ENCODE data around the gene SUSD2. TPM values are rescaled to one million over a fixed set of nuclear protein-coding genes. Genes with fewer than 3 reads are reported as not detected.

SUSD2 gene
- total RNA-seq, 1 donor = 0.72 TPM

DNA sequence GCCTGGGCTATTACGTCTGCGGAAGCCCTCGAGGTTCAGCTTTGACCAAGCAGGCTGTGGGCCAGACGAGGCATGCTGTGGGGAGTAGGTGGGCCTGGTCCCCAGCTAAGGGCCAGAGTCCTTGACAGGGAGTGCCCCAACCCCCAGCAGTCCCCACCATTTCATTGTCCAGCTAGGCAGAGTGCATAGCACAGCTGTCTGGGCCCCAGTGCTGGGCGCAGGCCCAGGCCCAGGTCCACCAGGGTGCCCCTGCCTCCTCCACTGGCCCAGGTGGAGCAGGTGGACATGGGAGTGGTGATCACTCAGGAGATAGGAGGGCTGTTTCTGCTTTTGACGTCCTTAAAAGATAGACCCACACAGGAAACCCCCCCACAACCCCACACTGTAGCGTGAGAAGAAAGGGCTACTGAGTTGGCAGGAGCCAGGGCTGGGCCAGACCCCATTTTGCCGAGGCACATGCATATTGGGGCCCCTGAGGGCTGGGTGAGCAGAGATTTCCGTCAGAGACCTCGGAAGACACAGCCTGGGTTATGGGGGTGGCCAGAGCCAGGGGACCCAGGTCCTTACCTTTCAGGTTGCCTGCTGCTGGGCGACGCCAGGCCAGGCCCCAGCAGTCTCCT lies 11.7 kb upstream of the SUSD2 start:
- no peaks in the 10 kb centered on the region for H3K9me3 ChIP-seq (ENCODE audit: low read depth, low read length)
- TF ChIP-seq, protein P1, sequence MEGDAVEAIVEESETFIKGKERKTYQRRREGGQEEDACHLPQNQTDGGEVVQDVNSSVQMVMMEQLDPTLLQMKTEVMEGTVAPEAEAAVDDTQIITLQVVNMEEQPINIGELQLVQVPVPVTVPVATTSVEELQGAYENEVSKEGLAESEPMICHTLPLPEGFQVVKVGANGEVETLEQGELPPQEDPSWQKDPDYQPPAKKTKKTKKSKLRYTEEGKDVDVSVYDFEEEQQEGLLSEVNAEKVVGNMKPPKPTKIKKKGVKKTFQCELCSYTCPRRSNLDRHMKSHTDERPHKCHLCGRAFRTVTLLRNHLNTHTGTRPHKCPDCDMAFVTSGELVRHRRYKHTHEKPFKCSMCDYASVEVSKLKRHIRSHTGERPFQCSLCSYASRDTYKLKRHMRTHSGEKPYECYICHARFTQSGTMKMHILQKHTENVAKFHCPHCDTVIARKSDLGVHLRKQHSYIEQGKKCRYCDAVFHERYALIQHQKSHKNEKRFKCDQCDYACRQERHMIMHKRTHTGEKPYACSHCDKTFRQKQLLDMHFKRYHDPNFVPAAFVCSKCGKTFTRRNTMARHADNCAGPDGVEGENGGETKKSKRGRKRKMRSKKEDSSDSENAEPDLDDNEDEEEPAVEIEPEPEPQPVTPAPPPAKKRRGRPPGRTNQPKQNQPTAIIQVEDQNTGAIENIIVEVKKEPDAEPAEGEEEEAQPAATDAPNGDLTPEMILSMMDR (IDR thresholded peaks at IDR 0.05; ENCODE audit: extremely low read depth, low read depth, low read length) = no peak
- H3K4me1 ChIP-seq (ENCODE audit: insufficient read depth, low read length) = peaks cover 2% of the 10 kb centered on the region
- no peaks in the 10 kb centered on the region for H3K27me3 ChIP-seq (ENCODE audit: insufficient read depth, low read length)
- H3K27ac ChIP-seq (ENCODE audit: low read depth, low read length) = no peak overlapping the region
- H3K36me3 ChIP-seq (ENCODE audit: insufficient read depth, low read length) = peaks cover 48% of the 10 kb centered on the region
- no peak overlapping the region for H3K4me3 ChIP-seq (ENCODE audit: insufficient read depth, low read length)
- peaks cover 7% of the 10 kb centered on the region for H4K20me1 ChIP-seq (ENCODE audit: insufficient read depth, low read length)
- no peak overlapping the region for H3K4me2 ChIP-seq (ENCODE audit: insufficient read depth, low read length)
- DNase-seq (ENCODE audit: insufficient read length, low spot score, missing footprints) = no peak
- no peak overlapping the region for H2AFZ ChIP-seq (ENCODE audit: low read length)
- no peaks in the 10 kb centered on the region for H3K79me2 ChIP-seq (ENCODE audit: insufficient read depth, low read length)

DNA sequence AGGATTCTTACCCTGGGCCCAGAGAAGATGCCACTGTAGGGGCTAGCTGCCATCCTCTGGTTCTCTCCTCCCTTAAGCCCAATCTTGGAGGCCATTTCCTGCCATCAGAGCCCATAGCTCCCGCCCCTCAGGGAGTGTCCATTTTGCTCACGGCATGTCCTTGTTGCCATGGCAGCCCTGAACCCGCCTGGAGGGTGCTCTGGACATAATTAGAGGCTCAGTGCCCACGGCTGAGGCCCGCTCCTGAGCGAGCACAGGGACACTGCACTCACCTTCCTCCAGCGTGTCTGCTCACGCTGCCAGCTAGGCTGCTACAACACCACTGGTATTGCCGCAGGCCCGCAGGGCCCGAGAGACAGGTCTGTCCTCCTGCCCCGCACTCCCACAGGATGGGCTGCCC lies 11.1 kb upstream of the SUSD2 start:
- Histone ChIP-seq H2AFZ (ENCODE audit: low read length) (no peak overlapping the region), H3K27me3 (ENCODE audit: insufficient read depth, low read length) (no peaks in the 10 kb centered on the region), H4K20me1 (ENCODE audit: insufficient read depth, low read length) (peaks cover 7% of the 10 kb centered on the region), H3K27ac (ENCODE audit: low read depth, low read length) (no peak overlapping the region), H3K79me2 (ENCODE audit: insufficient read depth, low read length) (no peaks in the 10 kb centered on the region), H3K4me2 (ENCODE audit: insufficient read depth, low read length) (no peak overlapping the region), H3K36me3 (ENCODE audit: insufficient read depth, low read length) (peaks cover 50% of the 10 kb centered on the region), H3K4me1 (ENCODE audit: insufficient read depth, low read length) (peaks cover 2% of the 10 kb centered on the region), H3K4me3 (ENCODE audit: insufficient read depth, low read length) (no peak overlapping the region), H3K9me3 (ENCODE audit: low read depth, low read length) (no peaks in the 10 kb centered on the region)
- TF ChIP-seq, protein P1 (IDR thresholded peaks at IDR 0.05; ENCODE audit: extremely low read depth, low read depth, low read length) = no peak
- no peak for DNase-seq (ENCODE audit: insufficient read length, low spot score, missing footprints)

DNA sequence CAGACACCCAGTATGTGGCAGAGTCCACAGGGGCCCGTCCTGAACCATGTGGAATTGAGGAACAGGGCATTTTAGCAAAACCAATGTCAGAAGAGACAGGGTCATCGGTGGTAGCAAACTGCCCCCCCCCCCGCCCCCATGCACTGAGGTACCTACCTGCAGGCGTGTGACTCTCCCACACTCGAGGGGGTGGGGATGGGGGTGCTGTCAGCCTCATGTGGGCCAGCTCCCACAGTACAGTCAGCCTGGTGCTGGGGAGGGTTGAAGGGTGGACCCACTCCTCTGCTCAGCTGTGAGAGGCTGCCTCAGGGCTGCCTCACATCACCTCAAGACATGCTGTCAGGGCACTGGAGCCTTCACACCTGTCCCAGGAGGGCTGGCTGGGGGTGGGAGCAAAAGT lies 10.7 kb upstream of the SUSD2 start:
- TF ChIP-seq, protein P1 (IDR thresholded peaks at IDR 0.05; ENCODE audit: extremely low read depth, low read depth, low read length) = no peak
- Histone ChIP-seq H3K4me3 (ENCODE audit: insufficient read depth, low read length) (no peak overlapping the region), H3K9me3 (ENCODE audit: low read depth, low read length) (no peaks in the 10 kb centered on the region), H3K36me3 (ENCODE audit: insufficient read depth, low read length) (peaks cover 48% of the 10 kb centered on the region), H3K79me2 (ENCODE audit: insufficient read depth, low read length) (no peaks in the 10 kb centered on the region), H2AFZ (ENCODE audit: low read length) (no peak overlapping the region), H3K27me3 (ENCODE audit: insufficient read depth, low read length) (no peaks in the 10 kb centered on the region), H3K4me1 (ENCODE audit: insufficient read depth, low read length) (peaks cover 2% of the 10 kb centered on the region), H3K27ac (ENCODE audit: low read depth, low read length) (no peak overlapping the region), H4K20me1 (ENCODE audit: insufficient read depth, low read length) (peaks cover 10% of the 10 kb centered on the region), H3K4me2 (ENCODE audit: insufficient read depth, low read length) (no peak overlapping the region)
- no peak for DNase-seq (ENCODE audit: insufficient read length, low spot score, missing footprints)

DNA sequence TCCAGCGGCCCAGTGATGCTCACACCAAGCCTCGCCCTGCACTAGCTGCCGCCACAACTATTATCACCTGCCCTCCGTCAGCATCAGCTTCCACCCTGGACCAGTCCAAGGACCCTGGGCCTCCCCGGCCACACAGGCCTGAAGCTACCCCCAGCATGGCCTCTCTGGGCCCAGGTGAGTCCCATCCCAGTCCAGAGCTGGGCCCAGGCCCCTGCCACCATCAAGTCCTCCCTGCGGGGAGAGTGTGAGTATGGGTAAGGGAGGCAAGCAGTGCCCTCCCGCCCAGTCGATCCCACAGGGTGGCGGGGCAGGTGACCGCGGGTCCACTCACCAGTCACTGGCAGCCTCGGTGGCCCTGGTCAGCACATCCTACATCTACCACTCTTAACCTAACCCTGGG lies 9.5 kb upstream of the SUSD2 start:
- Histone ChIP-seq H3K27me3 (ENCODE audit: insufficient read depth, low read length) (no peaks in the 10 kb centered on the region), H3K36me3 (ENCODE audit: insufficient read depth, low read length) (peaks cover 46% of the 10 kb centered on the region), H3K79me2 (ENCODE audit: insufficient read depth, low read length) (no peaks in the 10 kb centered on the region), H3K27ac (ENCODE audit: low read depth, low read length) (no peak overlapping the region), H2AFZ (ENCODE audit: low read length) (no peak overlapping the region), H3K9me3 (ENCODE audit: low read depth, low read length) (no peaks in the 10 kb centered on the region), H3K4me1 (ENCODE audit: insufficient read depth, low read length) (peaks cover 4% of the 10 kb centered on the region), H3K4me2 (ENCODE audit: insufficient read depth, low read length) (no peak overlapping the region), H4K20me1 (ENCODE audit: insufficient read depth, low read length) (peaks cover 10% of the 10 kb centered on the region), H3K4me3 (ENCODE audit: insufficient read depth, low read length) (no peak overlapping the region)
- DNase-seq (ENCODE audit: insufficient read length, low spot score, missing footprints) = no peak
- TF ChIP-seq, protein P1 (IDR thresholded peaks at IDR 0.05; ENCODE audit: extremely low read depth, low read depth, low read length) = no peak

All from osteoblast (primary cell).